GM21367 (cell line): ENCODE measurements around the gene SCIMP.
"Not testable (repeated sequence)": the region's sequence is repeated elsewhere in the genome, so short reads cannot be mapped to it uniquely, and the experiment has no call there.

Source experiments
- ATAC-seq: cut with Tn5 transposase; IDR thresholded peaks from one replicate; pipeline ENCODE4 v1.9.1; 2021; ENCODE audit not compliant: unreplicated experiment

SCIMP gene

DNA sequence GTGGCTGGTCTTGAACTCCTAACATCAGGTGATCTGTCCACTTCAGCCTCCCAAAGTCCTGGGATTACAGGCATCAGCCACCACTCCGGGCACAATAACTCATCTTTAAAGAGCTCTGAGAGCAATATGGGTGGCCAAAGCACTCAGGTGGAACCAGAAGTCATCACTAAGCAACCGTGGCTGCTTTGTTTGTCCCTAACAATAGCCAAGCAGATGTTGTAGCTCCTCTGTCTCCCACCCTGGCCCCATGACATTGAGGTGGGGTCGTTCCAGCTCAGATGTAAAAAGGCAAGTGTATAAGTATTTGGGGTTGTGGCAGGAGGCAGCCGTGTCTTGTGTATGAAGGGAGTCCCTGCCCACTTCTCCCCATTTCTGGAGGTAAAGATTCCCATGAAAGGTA lies 3.7 kb upstream of the SCIMP start:
- no peak for ATAC-seq

DNA sequence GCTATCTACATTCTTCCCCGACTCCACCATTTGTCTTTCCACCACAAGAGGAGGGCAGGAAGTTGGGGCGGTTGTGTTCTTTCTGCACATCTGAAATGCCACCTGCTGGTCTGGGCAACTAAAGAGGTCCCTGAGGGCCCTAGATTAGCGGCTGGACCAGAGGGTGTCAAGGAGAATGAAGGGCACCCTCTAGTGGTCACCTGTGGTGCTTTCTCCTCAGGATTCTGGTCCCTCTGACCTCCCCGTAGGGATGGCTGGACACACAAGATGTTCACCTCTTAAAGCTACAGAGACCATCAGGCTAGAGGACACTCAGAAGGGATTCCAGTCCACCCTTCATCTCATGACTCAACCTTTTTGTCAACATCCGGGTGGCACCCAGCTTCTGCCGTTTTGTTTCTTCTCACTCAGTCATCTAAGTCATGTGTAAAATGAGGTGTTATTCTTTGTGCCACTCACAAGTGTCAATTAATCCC lies 2.9 kb upstream of the SCIMP start:
- no peak for ATAC-seq

DNA sequence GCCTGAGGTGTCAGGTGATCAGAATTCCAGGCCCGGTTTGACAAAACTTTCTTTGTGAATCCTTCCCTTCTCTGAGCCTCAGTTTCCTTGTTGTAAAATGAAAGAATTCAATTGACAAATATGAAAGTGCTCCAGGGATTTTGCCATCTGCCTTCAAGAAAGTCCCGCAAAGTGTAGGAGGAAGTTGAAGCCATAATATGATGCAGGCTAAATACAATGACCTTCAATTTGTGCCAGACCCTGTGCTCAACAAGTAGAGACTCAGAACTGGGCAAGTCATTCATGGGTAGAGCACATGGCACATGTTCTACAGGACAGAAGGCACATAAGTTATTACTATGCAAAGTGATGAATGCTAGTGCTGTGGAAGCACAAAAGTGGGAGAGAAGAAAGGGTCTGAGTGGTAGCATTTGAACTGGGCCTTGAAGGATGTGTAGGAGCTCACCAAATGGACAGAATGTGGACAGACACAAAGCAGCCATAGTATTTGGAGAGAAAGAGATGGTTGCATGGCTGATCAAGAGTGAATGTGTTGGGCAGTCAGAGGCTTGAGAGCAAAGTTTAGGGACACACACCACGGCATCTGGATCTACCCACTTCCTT lies 2.4 kb upstream of the SCIMP start:
- ATAC-seq, result no peak

DNA sequence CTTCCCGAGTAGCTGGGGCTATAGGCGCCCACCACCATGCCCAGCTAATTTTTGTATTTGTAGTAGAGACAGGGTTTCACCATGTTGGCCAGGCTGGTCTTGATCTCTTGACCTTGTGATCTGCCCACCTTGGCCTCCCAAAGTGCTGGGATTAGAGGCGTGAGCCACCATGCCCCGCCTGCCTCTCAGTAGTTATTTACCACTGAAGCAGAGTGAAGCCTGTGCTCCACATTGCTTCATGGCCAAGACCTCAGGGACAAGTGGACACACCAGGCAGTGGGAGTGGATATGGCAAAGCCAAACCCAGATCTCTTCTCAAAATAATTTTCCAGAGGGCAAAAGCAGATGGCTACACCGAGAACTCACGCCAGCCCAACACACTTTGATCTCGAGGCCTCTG lies 1.2 kb downstream of the SCIMP start:
- ATAC-seq, result not testable (repeated sequence)

DNA sequence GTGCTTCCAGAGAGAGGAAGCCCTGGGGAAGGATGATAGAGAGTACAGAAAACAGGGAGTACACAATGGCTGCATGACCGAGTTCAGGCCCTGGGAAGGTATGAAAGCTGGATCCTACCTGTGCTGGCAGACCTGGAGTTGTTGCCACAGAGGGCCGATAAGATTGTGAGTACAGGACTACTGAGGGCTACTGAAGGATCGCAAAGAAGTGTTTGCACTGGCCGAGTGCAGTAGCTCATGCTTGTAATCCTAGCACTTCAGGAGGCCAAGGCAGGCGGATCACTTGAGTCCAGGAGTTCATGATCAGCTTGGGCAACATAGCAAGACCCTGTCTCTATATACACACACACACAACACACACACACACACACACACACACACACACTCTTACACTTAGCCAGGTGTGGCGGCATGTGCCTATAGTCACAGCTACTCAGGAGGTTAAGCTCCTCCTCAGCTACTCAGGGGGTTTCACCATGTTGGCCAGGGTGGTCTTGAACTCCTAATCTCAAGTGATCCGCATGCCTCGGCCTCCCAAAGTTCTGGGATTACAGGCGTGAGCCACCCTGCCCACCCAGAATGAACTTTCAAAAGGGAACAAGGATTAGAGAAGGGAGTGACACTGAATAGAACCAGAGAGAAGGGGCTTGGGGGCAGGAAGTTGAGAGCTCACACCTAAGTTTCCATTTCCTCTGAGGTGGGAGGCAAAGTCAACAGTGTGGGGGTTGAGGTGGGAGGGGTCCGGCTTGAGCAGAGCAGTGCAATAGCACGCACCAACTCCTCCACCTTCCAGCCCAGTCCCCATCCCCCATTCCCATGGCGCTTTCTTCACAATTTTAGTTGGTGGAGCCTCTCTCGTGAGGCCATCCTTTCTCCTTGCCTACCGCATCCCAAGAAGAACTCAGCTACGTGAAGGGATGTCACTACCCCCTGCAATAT lies 7.5 kb downstream of the SCIMP start:
- no peak for ATAC-seq

DNA sequence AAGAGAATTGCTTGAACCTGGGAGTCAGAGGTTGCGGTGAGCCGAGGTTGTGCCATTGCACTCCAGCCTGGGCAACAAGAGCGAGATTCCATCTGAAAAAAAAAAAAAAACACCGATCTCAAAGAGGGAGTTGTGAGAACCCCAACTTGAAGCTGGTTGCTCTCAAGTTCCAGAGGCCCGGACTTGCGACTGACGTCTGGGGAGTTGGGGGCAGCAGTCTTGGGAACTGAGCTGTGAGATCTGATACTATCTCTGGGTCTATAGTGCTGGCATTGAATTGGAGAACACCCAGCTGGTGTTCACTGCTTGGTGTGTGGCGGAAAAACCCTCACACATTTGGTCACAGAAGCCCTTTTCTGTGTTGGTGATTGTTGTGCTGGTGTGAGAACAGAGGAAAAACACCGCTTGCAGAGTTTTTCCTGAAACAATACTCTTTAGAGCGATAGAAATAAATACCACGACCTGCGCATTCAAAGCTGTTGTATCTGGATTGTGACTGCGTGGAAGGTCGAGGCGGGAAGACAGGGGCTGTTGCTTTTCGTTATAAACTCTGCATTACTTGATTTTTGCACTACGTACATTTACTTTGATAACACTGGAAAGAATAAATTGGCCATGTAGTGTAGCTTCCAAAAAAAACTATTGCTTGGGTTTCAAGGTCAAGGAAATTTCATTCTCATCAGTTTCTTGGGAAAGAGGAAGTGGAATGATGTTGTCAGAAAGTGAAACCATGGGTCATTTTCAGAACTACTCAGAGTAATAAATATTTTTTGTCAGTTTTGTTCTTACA lies 8.8 kb downstream of the SCIMP start:
- no peak for ATAC-seq

DNA sequence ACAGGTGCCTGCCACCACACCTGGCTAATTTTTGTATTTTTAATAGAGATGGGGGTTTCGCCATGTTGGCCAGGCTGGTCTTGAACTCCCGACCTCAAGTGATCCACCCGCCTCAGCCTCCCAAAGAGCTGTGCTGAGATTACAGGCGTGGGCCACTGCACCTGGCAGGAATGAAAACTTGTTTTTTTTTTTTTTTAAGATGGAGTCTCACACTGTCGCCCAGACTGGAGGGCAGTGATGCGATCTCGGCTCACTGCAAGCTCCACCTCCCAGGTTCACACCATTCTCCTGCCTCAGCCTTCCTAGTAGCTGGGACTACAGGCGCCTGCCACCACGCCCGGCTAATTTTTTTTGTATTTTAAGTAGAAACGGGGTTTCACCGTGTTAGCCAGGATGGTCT lies 12.7 kb downstream of the SCIMP start:
- ATAC-seq, result not testable (repeated sequence)

DNA sequence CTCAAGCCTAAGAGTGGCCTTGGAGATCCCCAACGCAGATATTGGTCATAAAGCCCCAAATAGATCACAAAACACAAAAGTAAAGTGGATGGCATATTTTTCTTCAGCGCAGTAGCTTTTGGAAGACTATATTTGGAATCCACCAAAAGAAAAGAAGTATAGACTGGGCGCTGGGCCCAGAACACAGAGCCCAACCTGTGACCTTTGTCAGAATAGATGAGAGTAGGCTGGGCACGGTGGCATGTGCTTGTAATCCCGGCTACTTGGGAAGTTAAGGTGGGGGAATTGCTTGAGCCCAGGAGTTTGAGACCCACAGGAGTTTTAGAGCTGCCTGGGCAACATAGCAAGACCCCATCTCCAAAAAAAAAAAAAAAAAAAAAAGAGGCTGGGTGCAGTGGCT lies 14.6 kb downstream of the SCIMP start:
- no peak for ATAC-seq

DNA sequence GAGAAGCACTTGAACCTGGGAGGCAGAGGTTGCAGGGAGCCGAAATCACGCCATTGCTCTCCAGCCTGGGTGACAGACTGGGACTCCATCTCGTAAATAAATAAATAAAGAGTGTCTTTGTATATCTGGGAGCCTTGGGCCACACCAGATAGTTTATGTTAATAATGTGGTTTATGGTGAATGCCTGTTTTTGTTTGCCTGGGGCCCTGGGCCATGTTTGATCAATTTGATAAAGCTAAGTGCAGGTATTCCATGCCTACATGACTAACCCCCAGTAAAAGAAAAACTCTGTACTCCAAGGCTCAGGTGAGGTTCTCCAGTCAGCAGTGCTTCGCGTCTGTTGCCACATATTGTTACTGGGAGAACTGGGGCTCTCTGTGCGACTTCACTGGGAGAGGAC lies 15.1 kb downstream of the SCIMP start:
- no peak for ATAC-seq

DNA sequence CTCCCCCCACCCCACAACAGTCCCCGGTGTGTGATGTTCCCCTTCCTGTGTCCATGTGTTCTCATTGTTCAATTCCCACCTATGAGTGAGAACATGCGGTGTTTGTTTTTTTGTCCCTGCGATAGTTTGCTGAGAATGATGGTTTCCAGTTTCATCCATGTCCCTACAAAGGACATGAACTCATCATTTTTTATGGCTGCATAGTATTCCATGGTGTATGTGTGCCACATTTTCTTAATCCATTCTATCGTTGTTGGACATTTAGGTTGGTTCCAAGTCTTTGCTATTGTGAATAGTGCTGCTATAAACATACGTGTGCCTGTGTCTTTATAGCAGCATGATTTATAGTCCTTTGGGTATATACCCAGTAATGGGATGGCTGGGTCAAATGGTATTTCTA lies 17.1 kb downstream of the SCIMP start:
- not testable (repeated sequence) for ATAC-seq

DNA sequence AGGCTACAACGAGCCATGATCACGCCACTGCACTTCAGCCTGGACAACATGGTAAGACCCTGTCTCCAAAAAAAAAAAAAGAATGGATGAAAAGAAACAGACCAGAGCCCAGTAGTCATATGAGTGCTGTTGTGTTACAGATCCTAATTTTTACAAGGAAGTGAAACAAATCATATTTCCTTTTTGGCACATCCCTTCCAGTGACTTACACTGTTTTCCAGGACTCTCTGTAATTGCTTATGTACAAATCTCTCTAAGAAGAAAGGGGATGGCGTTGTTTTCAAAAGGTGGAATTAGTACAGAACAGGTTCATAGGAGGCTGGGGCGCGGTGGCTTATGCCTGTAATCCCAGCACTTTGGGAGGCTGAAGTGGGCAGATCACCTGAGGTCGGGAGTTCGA lies 23.2 kb downstream of the SCIMP start:
- ATAC-seq, result no peak

DNA sequence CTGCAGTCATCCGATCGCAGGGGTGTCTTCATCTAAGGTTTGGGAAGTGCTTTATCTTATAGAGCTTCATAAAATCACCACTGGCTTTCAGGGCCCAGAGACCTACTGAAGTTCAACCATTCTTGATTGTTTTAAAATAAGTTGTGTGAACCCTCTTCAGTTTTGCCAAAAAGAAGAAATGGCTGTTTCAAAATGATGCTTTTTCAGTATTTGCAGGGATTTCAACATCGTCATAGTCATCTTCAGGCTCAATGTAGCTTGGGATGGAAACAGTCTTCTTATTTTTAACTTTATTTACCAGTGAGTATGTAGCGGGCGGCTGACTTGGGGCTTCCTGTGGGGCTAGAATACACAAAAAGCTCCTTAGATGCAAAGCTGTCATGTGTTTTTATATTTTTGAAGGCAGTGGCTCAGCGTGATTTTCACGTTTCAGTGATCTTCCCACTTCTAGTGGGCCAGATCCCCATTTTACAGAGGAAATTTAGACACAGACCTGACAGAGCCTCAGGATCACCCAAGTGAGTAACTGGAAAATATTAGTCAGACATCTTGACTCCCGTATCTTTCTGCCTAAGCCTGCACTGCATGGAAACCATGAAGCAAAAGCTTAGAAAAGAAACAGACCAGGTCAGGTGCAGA lies 23.9 kb downstream of the SCIMP start:
- ATAC-seq, result no peak

DNA sequence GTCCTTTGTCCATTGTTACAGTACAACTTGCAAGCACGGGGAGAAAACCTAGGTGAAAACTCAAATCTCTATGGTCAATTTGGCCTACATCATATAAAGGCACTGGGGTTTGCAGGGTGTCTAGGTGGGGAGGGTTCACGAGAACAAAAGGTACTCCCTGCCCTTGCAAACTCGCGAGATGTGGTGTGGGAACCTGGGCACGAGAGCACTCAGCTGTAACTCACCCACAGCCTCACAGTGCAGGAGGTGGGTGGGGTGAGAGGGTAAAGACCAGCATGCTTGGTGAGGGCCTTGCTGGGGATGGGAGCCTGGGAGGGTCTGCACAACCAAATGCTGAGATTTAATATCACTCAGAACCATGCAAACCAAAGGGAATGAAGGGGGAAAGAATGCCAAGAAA lies 24.6 kb downstream of the SCIMP start:
- no peak for ATAC-seq

DNA sequence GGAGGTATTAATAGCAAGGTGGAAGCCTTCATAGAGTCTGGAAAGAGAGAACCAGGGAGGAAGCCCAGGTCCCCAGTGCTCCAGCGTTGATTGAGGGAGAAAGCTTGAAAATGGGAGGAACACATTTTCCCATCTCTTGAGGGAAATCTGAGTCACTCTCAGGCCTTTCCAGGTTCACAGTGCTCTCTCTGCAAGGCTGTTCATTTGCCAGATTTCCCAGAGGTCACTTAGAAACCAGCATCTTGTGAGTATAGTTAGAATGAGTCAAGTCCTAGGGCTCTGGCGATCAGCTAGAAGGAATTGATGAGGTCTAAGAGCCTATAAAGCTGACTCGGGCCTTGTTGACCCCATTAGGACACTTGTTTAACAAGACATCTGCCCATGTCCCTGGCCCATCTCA lies 25.3 kb downstream of the SCIMP start:
- ATAC-seq, result no peak

DNA sequence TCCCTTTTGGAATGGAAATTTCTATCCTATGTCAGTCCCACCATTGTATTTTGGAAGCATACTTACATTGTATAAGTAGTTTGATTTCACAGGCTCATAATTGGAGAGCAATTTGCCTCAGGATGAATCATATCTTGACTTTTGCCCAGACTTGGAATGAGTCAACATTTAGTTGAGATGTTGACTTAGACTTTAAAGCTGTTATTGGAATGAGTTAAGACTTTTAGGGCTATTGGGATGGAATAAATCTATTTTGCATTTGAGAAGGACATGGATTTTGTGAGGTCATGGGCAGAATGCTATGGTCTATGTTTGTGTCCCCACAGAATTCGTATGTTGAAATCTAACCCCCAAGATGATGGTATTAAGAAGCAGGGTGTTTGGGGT lies 30.8 kb downstream of the SCIMP start:
- ATAC-seq, result no peak

DNA sequence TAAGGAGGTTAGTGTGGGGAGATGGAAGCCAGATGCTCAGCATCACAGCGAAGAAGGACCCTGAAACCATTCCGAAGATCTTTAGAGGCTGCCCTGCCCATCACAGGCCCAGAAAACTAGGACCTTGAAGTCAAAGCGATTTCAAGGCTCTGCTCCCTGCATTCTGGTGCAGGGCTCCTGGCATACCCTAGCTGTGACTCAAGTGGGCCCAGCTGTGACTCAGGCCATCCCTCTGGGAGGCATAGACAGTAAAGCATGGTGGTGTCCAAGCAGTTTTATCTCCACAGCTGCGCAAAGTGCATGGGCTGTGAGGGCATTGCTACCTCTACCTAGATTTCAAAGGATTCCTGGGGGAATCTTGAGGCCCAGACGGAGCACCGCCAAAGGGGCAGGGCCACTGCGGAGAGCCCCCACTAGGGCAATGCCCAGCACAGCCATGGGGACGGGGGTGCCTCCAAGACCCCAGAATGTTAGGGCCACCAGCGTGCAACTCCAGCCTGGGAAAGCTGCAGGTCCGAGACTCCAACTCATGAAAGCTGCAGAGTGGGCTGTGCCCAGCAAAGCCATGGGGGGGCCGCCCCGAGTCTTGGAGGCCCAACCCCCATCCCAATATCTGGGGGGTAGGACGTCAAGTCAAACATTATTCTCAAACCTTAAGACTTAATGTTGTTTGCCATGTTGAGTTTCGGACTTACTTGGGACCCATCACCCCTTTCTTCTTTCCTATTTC lies 31.3 kb downstream of the SCIMP start:
- no peak for ATAC-seq

DNA sequence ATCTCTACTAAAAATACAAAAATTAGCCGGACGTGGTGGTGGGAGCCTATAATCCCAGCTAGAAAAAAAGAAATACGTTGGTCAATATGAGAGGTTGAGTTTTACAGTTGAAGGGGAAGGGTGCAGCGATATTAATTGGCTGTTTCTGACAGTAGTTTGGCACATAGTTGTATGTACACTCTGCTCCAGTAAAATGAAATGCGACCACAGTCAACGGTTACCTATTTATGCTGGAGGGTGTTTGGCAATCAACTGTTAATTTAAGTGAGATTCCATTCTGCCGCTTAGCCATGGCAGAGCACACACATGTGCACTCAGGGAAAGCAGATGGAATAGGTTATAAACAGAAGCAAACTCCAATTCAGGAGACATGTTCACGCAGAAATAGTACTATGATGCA lies 33.6 kb downstream of the SCIMP start:
- no peak for ATAC-seq

DNA sequence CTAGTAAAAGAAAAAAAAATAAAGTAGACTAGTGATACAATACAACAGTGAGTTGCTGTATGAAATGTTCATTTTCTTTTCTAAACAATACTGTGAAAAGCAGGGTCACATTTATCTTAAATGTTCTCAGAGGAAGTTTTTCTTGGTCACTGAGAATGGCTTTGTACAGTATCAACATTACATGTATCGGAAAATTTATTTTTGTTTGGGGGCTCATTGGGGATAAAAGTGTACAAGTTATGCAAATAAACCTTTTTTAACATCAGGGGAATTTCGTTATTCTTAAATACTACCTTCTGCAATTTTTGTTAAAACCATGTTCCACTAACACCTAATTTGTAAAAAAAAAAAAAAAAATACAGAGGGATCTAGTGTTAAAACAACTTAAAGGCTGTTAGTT lies 34.3 kb downstream of the SCIMP start:
- no peak for ATAC-seq

DNA sequence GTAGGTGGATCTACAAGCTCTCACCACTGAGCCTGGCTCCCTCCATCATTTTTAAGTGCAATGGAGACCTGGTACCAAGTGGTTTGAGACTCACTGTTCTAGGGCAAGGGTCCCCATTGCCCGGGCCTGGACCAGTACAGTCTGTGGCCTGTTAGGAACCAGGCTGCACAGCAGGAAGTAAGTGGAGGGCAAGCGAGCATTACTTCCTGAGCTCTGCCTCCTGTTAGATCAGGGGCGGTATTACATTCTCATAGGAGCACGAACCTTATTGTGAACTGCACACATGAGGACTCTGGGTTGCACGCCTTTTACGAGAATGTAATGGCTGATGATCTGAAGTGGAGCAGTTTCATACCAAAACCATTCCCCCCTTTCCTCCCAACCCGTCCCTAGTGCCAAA lies 36.2 kb downstream of the SCIMP start:
- ATAC-seq, result no peak

DNA sequence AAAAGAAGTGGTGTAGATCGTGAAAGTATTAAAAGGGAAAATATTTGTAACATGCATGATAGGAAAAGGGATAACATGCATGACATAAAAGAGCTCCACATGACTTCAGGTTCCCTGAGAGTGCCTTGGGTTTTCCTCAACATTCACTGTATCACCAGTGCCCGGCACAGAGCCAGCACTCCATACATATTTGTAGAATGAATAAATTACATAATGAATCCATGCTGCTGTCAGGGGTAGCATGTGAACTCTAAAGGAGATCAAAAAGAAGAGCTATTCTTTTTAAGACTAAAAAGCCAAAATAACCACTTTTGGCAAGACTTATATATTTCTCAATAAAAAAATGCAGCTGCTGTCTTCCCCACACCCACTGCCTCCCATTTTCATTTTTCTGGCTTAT lies 40.3 kb downstream of the SCIMP start:
- ATAC-seq, result no peak
